ENCODE data around the gene ACP2. TPM values are rescaled to one million over a fixed set of nuclear protein-coding genes. Genes with fewer than 3 reads are reported as not detected.
A peak's percentile ranks its signal among the peaks of the same experiment; 100 is the strongest.

The ACP2 gene
- polyA plus RNA-seq, 3 donors: 13.1 to 25.3 (median 20.5) TPM

GRCh38 chr11:47272706-47273105 lies 24.1 kb upstream of the ACP2 start:
- Histone ChIP-seq H3K9me3 (replicated peaks in 1 of 2; ENCODE audit: control insufficient read depth in 1 of 2, insufficient read depth in 1 of 2, low read length in 2 of 2) (no peaks in the 10 kb centered on the region), H2AFZ (ENCODE audit: insufficient read depth, low read depth, low read length, poor library complexity, severe bottlenecking) (no peak overlapping the region), H3K4me3 (replicated peaks in 1 of 3; ENCODE audit: low read depth in 2 of 3, low read length in 3 of 3) (no peak overlapping the region), H3K79me2 (ENCODE audit: insufficient read depth, low read length) (peaks cover 69% of the 10 kb centered on the region), H3K4me1 (ENCODE audit: control insufficient read depth in 1 of 2, insufficient read depth in 2 of 2, low read length in 2 of 2) (peaks cover 36 to 39% of the 10 kb centered on the region in 2 donors), H3K27me3 (ENCODE audit: control insufficient read depth in 2 of 2, insufficient read depth in 2 of 2, low read length in 2 of 2) (no peaks in the 10 kb centered on the region), H3K4me2 (replicated peaks; ENCODE audit: extremely low read depth, low read length, poor library complexity, severe bottlenecking) (no peak overlapping the region), H3K9ac (ENCODE audit: insufficient read depth, low read length, poor library complexity, severe bottlenecking) (no peak overlapping the region), H4K20me1 (ENCODE audit: insufficient read depth, low read length) (peaks cover 73% of the 10 kb centered on the region), H3K27ac (ENCODE audit: low read depth in 1 of 2, low read length in 2 of 2) (peak overlapping the region in 1 of 2 donors; percentile 43), H3K36me3 (replicated peaks in 1 of 2; ENCODE audit: control insufficient read depth in 1 of 2, insufficient read depth in 2 of 2, low read length in 2 of 2) (peaks cover 42 to 43% of the 10 kb centered on the region in 2 donors)
- H3K4me1 Mint-ChIP-seq: peaks cover 42% of the 10 kb centered on the region
- no peak for TF ChIP-seq CTCF (IDR thresholded peaks at IDR 0.05)
- whole genome bisulfite sequencing (ENCODE audit: insufficient coverage): no CpG with 5 or more reads among the region's 1 CpG
- no peak for DNase-seq
- no peak overlapping the region for H3K4me3 Mint-ChIP-seq
- H3K27ac Mint-ChIP-seq: peak overlapping the region in 1 of 7 donors; percentile 45
- peaks cover 0 to 2% (median 0%) of the 10 kb centered on the region in 7 donors for H3K9me3 Mint-ChIP-seq
- peaks cover 0 to 3% (median 1%) of the 10 kb centered on the region in 3 donors for H3K27me3 Mint-ChIP-seq (ENCODE audit: low read depth in 3 of 3)
- intact Hi-C loops (cut with micrococcal nuclease): loop anchor here in 1 of 2 donors (10.0 kb wide), 1 partner anchor 92 kb away; no protein-coding TSS in a partner anchor
- H3K36me3 Mint-ChIP-seq: peaks cover 36 to 39% of the 10 kb centered on the region in 2 donors

- peak overlapping the region in 1 of 2 donors; percentile 79 for H3K4me3 Mint-ChIP-seq
- peaks cover 48% of the 10 kb centered on the region for H3K4me1 Mint-ChIP-seq
- Histone ChIP-seq H3K4me3 (replicated peaks in 1 of 3; ENCODE audit: low read depth in 2 of 3, low read length in 3 of 3) (no peak overlapping the region), H3K79me2 (ENCODE audit: insufficient read depth, low read length) (peaks cover 69% of the 10 kb centered on the region), H4K20me1 (ENCODE audit: insufficient read depth, low read length) (peaks cover 67% of the 10 kb centered on the region), H3K9me3 (replicated peaks in 1 of 2; ENCODE audit: control insufficient read depth in 1 of 2, insufficient read depth in 1 of 2, low read length in 2 of 2) (no peaks in the 10 kb centered on the region), H3K27ac (ENCODE audit: low read depth in 1 of 2, low read length in 2 of 2) (no peak overlapping the region), H3K27me3 (ENCODE audit: control insufficient read depth in 2 of 2, insufficient read depth in 2 of 2, low read length in 2 of 2) (no peaks in the 10 kb centered on the region), H3K4me2 (replicated peaks; ENCODE audit: extremely low read depth, low read length, poor library complexity, severe bottlenecking) (peak overlapping the region; percentile 85), H3K36me3 (replicated peaks in 1 of 2; ENCODE audit: control insufficient read depth in 1 of 2, insufficient read depth in 2 of 2, low read length in 2 of 2) (peaks cover 36 to 37% of the 10 kb centered on the region in 2 donors), H3K9ac (ENCODE audit: insufficient read depth, low read length, poor library complexity, severe bottlenecking) (no peak overlapping the region), H2AFZ (ENCODE audit: insufficient read depth, low read depth, low read length, poor library complexity, severe bottlenecking) (no peak overlapping the region), H3K4me1 (ENCODE audit: control insufficient read depth in 1 of 2, insufficient read depth in 2 of 2, low read length in 2 of 2) (peaks cover 42 to 45% of the 10 kb centered on the region in 2 donors)
- TF ChIP-seq CTCF (IDR thresholded peaks at IDR 0.05): no peak
- H3K36me3 Mint-ChIP-seq: peaks cover 30 to 36% of the 10 kb centered on the region in 2 donors
- H3K27ac Mint-ChIP-seq: peak overlapping the region in 4 of 7 donors; percentile 46 to 61 (median 52)
- H3K27me3 Mint-ChIP-seq (ENCODE audit: low read depth in 3 of 3): peaks cover 0 to 3% (median 1%) of the 10 kb centered on the region in 3 donors
- intact Hi-C loops (cut with micrococcal nuclease): loop anchor here in 1 of 2 donors (10.0 kb wide), 1 partner anchor 93 kb away; no protein-coding TSS in a partner anchor
- 40% methylated on average over 3 of the region's 11 CpGs for WGBS (ENCODE audit: insufficient coverage)
- no peak for DNase-seq
- peaks cover 0 to 2% (median 0%) of the 10 kb centered on the region in 7 donors for H3K9me3 Mint-ChIP-seq
Measured at GRCh38 chr11:47271961-47272661, 23.5 kb upstream of the ACP2 start.
